Esophagus squamous epithelium (tissue), 5 donors: ENCODE measurements around the gene CDC6. TPM values are rescaled to one million over a fixed set of nuclear protein-coding genes. Genes with fewer than 3 reads are reported as not detected.

Experiments used
- DNase-seq: peaks from one replicate; lab custom pipeline; 2025; lab: John Stamatoyannopoulos, UW
- H3K27ac ChIP-seq, 4 donors: fragments of 200-600 bp; sonication (generic); one replicate each; pipeline ENCODE4 v1.5.1; 2016 to 2019; ENCODE audit warnings: mild to moderate bottlenecking in 1 of 4
- H3K27me3 ChIP-seq, 4 donors: fragments of 200-600 bp; sonication (generic); 1 replicate in 3 of 4; 2 replicates in 1 of 4; pipeline versions ENCODE4 v1.5.1 to v1.6.0; 2017 to 2021; ENCODE audit warnings: antibody characterized with exemption in 1 of 4
- H3K36me3 ChIP-seq, 3 donors: fragments of 200-600 bp; sonication (generic); one replicate each; pipeline ENCODE4 v1.5.1; 2016 to 2019
- H3K4me1 ChIP-seq, 3 donors: fragments of 200-600 bp; sonication (generic); one replicate each; pipeline ENCODE4 v1.5.1; 2017 to 2019
- H3K4me3 ChIP-seq, 4 donors: fragments of 200-600 bp; sonication (generic); 1 replicate in 3 of 4; 2 replicates in 1 of 4; pipeline ENCODE4 v1.5.1; 2016 to 2019; ENCODE audit warnings: mild to moderate bottlenecking in 2 of 4, moderate library complexity in 1 of 4
- H3K9me3 ChIP-seq, 3 donors: fragments of 200-600 bp; sonication (generic); one replicate each; pipeline ENCODE4 v1.5.1; 2016 to 2019
- CTCF ChIP-seq, 6 experiments: fragments of 450-650 bp in 4 of 6; fragments of 200-600 bp in 2 of 6; sonication (generic) in 2 of 6; IDR thresholded peaks; one replicate each; pipeline ENCODE4 v1.5.1; 2016 to 2019; ENCODE audit warnings: antibody characterized with exemption in 6 of 6, mild to moderate bottlenecking in 4 of 6, moderate library complexity in 4 of 6
- POLR2A ChIP-seq, 4 donors: fragments of 450-650 bp; IDR thresholded peaks; one replicate each; pipeline ENCODE4 v1.6.1; 2017; ENCODE audit warnings: antibody characterized with exemption in 4 of 4, mild to moderate bottlenecking in 4 of 4, moderate library complexity in 3 of 4
- WGBS, 2 donors: methylation state at CpG; one replicate each; pipeline ENCODE4 v1.1.5; 2018; 5-methylcytosine and 5-hydroxymethylcytosine counted together
- intact Hi-C: fragments of 100-400 bp; cut with DNase I; formaldehyde crosslinking; loops from one replicate; pipeline ENCODE4 v1.15.0; 2022
- total RNA-seq, 4 donors: library from RNA; depleted of rRNA; stranded (reverse); fragments of >200 nt; gene quantifications; one replicate each; pipeline ENCODE4 v1.1.0, GENCODE V29; 2016
- donor health status: DM: yes; HTN: yes; CAD: no.

Gene CDC6
- total RNA-seq, 4 donors from 2014 or later, result 2.9 to 17.8 (median 9.8) TPM

- intact Hi-C loops, result no loop called here
- DNase-seq, result no peak
- Histone ChIP-seq H3K27ac (peak overlapping the region; percentile 78 to 88 (median 82)), H3K9me3 (no peaks in the 10 kb centered on the region), H3K4me1 (peaks cover 19 to 42% (median 26%) of the 10 kb centered on the region in 3 donors), H3K4me3 (peak overlapping the region in 2 of 4 donors; percentile 16 to 24), H3K27me3 (no peaks in the 10 kb centered on the region), H3K36me3 (peaks cover 0 to 36% (median 9%) of the 10 kb centered on the region in 3 donors)
- TF ChIP-seq CTCF (IDR thresholded peaks at IDR 0.05), result peak in 3 of 6 experiments; percentile 8 to 45 (median 29)
- no peak for TF ChIP-seq POLR2A (IDR thresholded peaks at IDR 0.05)
- WGBS, 2 donors, result 24 to 36% methylated on average over 2 of the region's 2 CpGs
Observed at GRCh38 chr17:40284085-40284713, 3.5 kb upstream of the CDC6 start.

- Histone ChIP-seq H3K36me3 (peaks cover 0 to 13% (median 2%) of the 10 kb centered on the region in 3 donors), H3K9me3 (no peaks in the 10 kb centered on the region), H3K27ac (peak overlapping the region in 1 of 4 donors; percentile 52), H3K4me3 (no peak overlapping the region), H3K27me3 (no peaks in the 10 kb centered on the region), H3K4me1 (peaks cover 19 to 48% (median 26%) of the 10 kb centered on the region in 3 donors)
- intact Hi-C loops, result loop anchor here (5.0 kb wide), 1 partner anchor 84 kb away; no protein-coding TSS in a partner anchor
- no peak for TF ChIP-seq POLR2A (IDR thresholded peaks at IDR 0.05)
- TF ChIP-seq CTCF (IDR thresholded peaks at IDR 0.05), result no peak
- WGBS, 2 donors, result 88 to 96% methylated on average over 2 of the region's 2 CpGs
- no peak for DNase-seq
Observed at GRCh38 chr17:40286473-40286872, 1.2 kb upstream of the CDC6 start.

- Histone ChIP-seq H3K36me3 (peaks cover 0 to 7% (median 2%) of the 10 kb centered on the region in 3 donors), H3K4me1 (peaks cover 19 to 48% (median 26%) of the 10 kb centered on the region in 3 donors), H3K27ac (peak overlapping the region in 2 of 4 donors; percentile 36 to 52), H3K27me3 (no peaks in the 10 kb centered on the region), H3K9me3 (no peaks in the 10 kb centered on the region), H3K4me3 (peak overlapping the region in 3 of 4 donors; percentile 38 to 65 (median 56))
- TF ChIP-seq POLR2A (IDR thresholded peaks at IDR 0.05) (no peak), CTCF (IDR thresholded peaks at IDR 0.05) (no peak)
- intact Hi-C loops, result loop anchor here (5.0 kb wide), 1 partner anchor 85 kb away; no protein-coding TSS in a partner anchor
- DNase-seq, result no peak
- WGBS, 2 donors, result 43 to 56% methylated on average over 3 to 4 of the region's 4 CpGs
Observed at GRCh38 chr17:40287159-40287493, 553 bp upstream of the CDC6 start.

DNA sequence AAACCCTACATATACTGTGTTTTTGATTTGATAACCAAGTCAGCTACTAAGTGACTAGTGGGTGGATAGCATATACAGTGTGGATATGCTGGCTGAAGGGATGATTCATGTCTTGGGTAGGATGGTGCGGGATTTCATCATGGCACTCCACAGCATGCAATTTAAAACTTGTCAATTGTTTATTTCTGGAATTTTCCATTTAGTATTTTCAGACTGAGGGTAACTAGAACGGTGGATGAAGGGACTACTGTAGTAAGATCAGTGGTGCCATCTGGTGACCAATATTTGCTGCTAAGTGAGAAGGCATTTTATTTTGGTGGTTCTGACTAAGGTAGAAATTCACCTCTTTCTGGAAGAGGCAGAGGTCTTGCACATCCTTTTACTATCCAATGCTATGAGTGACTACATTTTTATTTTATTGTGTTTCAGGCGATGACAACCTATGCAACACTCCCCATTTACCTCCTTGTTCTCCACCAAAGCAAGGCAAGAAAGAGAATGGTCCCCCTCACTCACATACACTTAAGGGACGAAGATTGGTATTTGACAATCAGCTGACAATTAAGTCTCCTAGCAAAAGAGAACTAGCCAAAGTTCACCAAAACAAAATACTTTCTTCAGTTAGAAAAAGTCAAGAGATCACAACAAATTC lies 3.1 kb downstream of the CDC6 start:
- TF ChIP-seq CTCF (IDR thresholded peaks at IDR 0.05) (peak; percentile 37 to 80 (median 64)), POLR2A (IDR thresholded peaks at IDR 0.05) (no peak)
- peaks cover 0 to 10% (median 0%) of the 10 kb centered on the region in 3 donors for H3K36me3 ChIP-seq
- WGBS, 2 donors, result 40 to 52% methylated on average over 4 of the region's 4 CpGs
- H3K27ac ChIP-seq, result peak overlapping the region in 2 of 4 donors; percentile 30 to 32
- no peak overlapping the region for H3K4me3 ChIP-seq
- H3K4me1 ChIP-seq, result peaks cover 13 to 24% (median 13%) of the 10 kb centered on the region in 3 donors
- intact Hi-C loops, result no loop called here
- DNase-seq, result no peak
- no peaks in the 10 kb centered on the region for H3K9me3 ChIP-seq
- H3K27me3 ChIP-seq, result no peaks in the 10 kb centered on the region

DNA sequence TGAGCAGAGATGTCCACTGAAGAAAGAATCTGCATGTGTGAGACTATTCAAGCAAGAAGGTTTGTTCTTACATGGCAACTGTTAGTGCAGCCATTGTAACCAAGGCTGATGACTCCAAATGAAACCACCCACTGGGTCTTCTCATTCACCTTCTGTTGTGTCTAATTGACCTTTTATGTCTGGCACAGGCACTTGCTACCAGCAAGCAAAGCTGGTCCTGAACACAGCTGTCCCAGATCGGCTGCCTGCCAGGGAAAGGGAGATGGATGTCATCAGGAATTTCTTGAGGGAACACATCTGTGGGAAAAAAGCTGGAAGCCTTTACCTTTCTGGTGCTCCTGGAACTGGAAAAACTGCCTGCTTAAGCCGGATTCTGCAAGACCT lies 3.6 kb downstream of the CDC6 start:
- no peak for DNase-seq
- no peak overlapping the region for H3K4me3 ChIP-seq
- H3K36me3 ChIP-seq, result peaks cover 0 to 13% (median 0%) of the 10 kb centered on the region in 3 donors
- intact Hi-C loops, result no loop called here
- no peaks in the 10 kb centered on the region for H3K9me3 ChIP-seq
- H3K27me3 ChIP-seq, result no peaks in the 10 kb centered on the region
- TF ChIP-seq CTCF (IDR thresholded peaks at IDR 0.05) (no peak), POLR2A (IDR thresholded peaks at IDR 0.05) (no peak)
- 66 to 83% methylated on average over 2 of the region's 2 CpGs for WGBS, 2 donors
- peaks cover 13 to 24% (median 13%) of the 10 kb centered on the region in 3 donors for H3K4me1 ChIP-seq
- H3K27ac ChIP-seq, result no peak overlapping the region
